ENCODE results near the gene MGST2.

The MGST2 gene

GRCh38 chr4:139685180-139685579, 19.6 kb downstream of the MGST2 start:
- H3K36me3 ChIP-seq (ENCODE audit: low read depth), result peaks cover 15% of the 10 kb centered on the region
- no peak for DNase-seq (ENCODE audit: low spot score)
- no peaks in the 10 kb centered on the region for H3K27me3 ChIP-seq (ENCODE audit: insufficient read depth, poor library complexity, severe bottlenecking)
- H3K4me3 ChIP-seq (ENCODE audit: severe bottlenecking), result no peak overlapping the region
- no peak overlapping the region for H3K27ac ChIP-seq (ENCODE audit: poor library complexity, severe bottlenecking)
- TF ChIP-seq CTCF (IDR thresholded peaks at IDR 0.05; ENCODE audit: poor library complexity, severe bottlenecking), result no peak
- no peaks in the 10 kb centered on the region for H3K9me3 ChIP-seq (ENCODE audit: severe bottlenecking)
- no peak for ATAC-seq (ENCODE audit: low read depth)
- H3K4me1 ChIP-seq (ENCODE audit: insufficient read depth, poor library complexity, severe bottlenecking), result peaks cover 12% of the 10 kb centered on the region

- TF ChIP-seq CTCF (IDR thresholded peaks at IDR 0.05; ENCODE audit: poor library complexity, severe bottlenecking), result no peak
- Histone ChIP-seq H3K27me3 (ENCODE audit: insufficient read depth, poor library complexity, severe bottlenecking) (no peaks in the 10 kb centered on the region), H3K27ac (ENCODE audit: poor library complexity, severe bottlenecking) (no peak overlapping the region), H3K36me3 (ENCODE audit: low read depth) (peaks cover 14% of the 10 kb centered on the region), H3K4me1 (ENCODE audit: insufficient read depth, poor library complexity, severe bottlenecking) (peaks cover 12% of the 10 kb centered on the region), H3K9me3 (ENCODE audit: severe bottlenecking) (no peaks in the 10 kb centered on the region), H3K4me3 (ENCODE audit: severe bottlenecking) (no peak overlapping the region)
- ATAC-seq (ENCODE audit: low read depth) (no peak), DNase-seq (ENCODE audit: low spot score) (no peak)
These were observed 20.5 kb downstream of the MGST2 start for GRCh38 chr4:139686130-139686529.

- Histone ChIP-seq H3K27me3 (ENCODE audit: insufficient read depth, poor library complexity, severe bottlenecking) (no peaks in the 10 kb centered on the region), H3K27ac (ENCODE audit: poor library complexity, severe bottlenecking) (no peak overlapping the region), H3K36me3 (ENCODE audit: low read depth) (peaks cover 9% of the 10 kb centered on the region), H3K4me1 (ENCODE audit: insufficient read depth, poor library complexity, severe bottlenecking) (peaks cover 12% of the 10 kb centered on the region), H3K9me3 (ENCODE audit: severe bottlenecking) (no peaks in the 10 kb centered on the region), H3K4me3 (ENCODE audit: severe bottlenecking) (no peak overlapping the region)
- ATAC-seq (ENCODE audit: low read depth) (no peak), DNase-seq (ENCODE audit: low spot score) (no peak)
- no peak for TF ChIP-seq CTCF (IDR thresholded peaks at IDR 0.05; ENCODE audit: poor library complexity, severe bottlenecking)
These were observed 21.4 kb downstream of the MGST2 start for GRCh38 chr4:139686988-139687387.

- Histone ChIP-seq H3K36me3 (ENCODE audit: low read depth) (peaks cover 9% of the 10 kb centered on the region), H3K27me3 (ENCODE audit: insufficient read depth, poor library complexity, severe bottlenecking) (no peaks in the 10 kb centered on the region), H3K4me3 (ENCODE audit: severe bottlenecking) (no peak overlapping the region), H3K4me1 (ENCODE audit: insufficient read depth, poor library complexity, severe bottlenecking) (no peaks in the 10 kb centered on the region), H3K27ac (ENCODE audit: poor library complexity, severe bottlenecking) (no peak overlapping the region), H3K9me3 (ENCODE audit: severe bottlenecking) (no peaks in the 10 kb centered on the region)
- ATAC-seq (ENCODE audit: low read depth) (no peak), DNase-seq (ENCODE audit: low spot score) (no peak)
- no peak for TF ChIP-seq CTCF (IDR thresholded peaks at IDR 0.05; ENCODE audit: poor library complexity, severe bottlenecking)
These were observed 23.6 kb downstream of the MGST2 start for GRCh38 chr4:139689093-139689722.

GRCh38 chr4:139690419-139690818, 24.8 kb downstream of the MGST2 start:
- no peaks in the 10 kb centered on the region for H3K27me3 ChIP-seq (ENCODE audit: insufficient read depth, poor library complexity, severe bottlenecking)
- H3K27ac ChIP-seq (ENCODE audit: poor library complexity, severe bottlenecking), result no peak overlapping the region
- no peaks in the 10 kb centered on the region for H3K4me1 ChIP-seq (ENCODE audit: insufficient read depth, poor library complexity, severe bottlenecking)
- ATAC-seq (ENCODE audit: low read depth) (no peak), DNase-seq (ENCODE audit: low spot score) (no peak)
- H3K9me3 ChIP-seq (ENCODE audit: severe bottlenecking), result no peaks in the 10 kb centered on the region
- TF ChIP-seq CTCF (IDR thresholded peaks at IDR 0.05; ENCODE audit: poor library complexity, severe bottlenecking), result no peak
- H3K36me3 ChIP-seq (ENCODE audit: low read depth), result peaks cover 11% of the 10 kb centered on the region
- H3K4me3 ChIP-seq (ENCODE audit: severe bottlenecking), result no peak overlapping the region
